Loucy (cell line): ENCODE measurements around the gene NOL7.

Experiments used
- H2AFZ ChIP-seq: fragments of 200-600 bp; sonication (generic); 2 replicates; pipeline ENCODE4 v1.6.0; 2016; ENCODE audit warnings: antibody characterized with exemption, mild to moderate bottlenecking, low read length, moderate library complexity
- H3F3A ChIP-seq: fragments of 200-600 bp; 2 replicates; pipeline ENCODE4 v1.6.0; 2016; ENCODE audit warnings: antibody characterized with exemption, low read depth, mild to moderate bottlenecking
- H3K27me3 ChIP-seq: fragments of 200-600 bp; sonication (generic); 2 replicates; pipeline ENCODE4 v1.6.1; 2014; ENCODE audit warnings: low read length, mild to moderate bottlenecking; ENCODE audit not compliant: insufficient read depth, poor library complexity, severe bottlenecking
- H3K36me3 ChIP-seq: fragments of 200-600 bp; sonication (generic); 2 replicates; pipeline ENCODE4 v1.6.1; 2016; ENCODE audit warnings: low read length; ENCODE audit not compliant: insufficient read depth
- H3K4me1 ChIP-seq: fragments of 200-600 bp; sonication (generic); 2 replicates; pipeline ENCODE4 v1.5.1; 2014; ENCODE audit warnings: low read length, mild to moderate bottlenecking; ENCODE audit not compliant: insufficient read depth, poor library complexity, severe bottlenecking
- H3K4me2 ChIP-seq: fragments of 200-600 bp; sonication (generic); 2 replicates; pipeline ENCODE4 v1.6.0; 2014; ENCODE audit warnings: antibody characterized with exemption, low read length, low read depth, mild to moderate bottlenecking; ENCODE audit not compliant: poor library complexity, severe bottlenecking
- H3K4me3 ChIP-seq: fragments of 200-600 bp; sonication (generic); 2 replicates; pipeline ENCODE4 v1.5.1; 2014; ENCODE audit warnings: low read length, mild to moderate bottlenecking, mixed read lengths; ENCODE audit not compliant: poor library complexity, severe bottlenecking
- H3K79me2 ChIP-seq: fragments of 200-600 bp; sonication (generic); 2 replicates; pipeline ENCODE4 v1.6.1; 2014; ENCODE audit warnings: low read length; ENCODE audit not compliant: insufficient read depth
- H3K9ac ChIP-seq: fragments of 200-600 bp; sonication (generic); 2 replicates; pipeline ENCODE4 v1.6.0; 2014; ENCODE audit warnings: mild to moderate bottlenecking, low read depth, low read length, moderate library complexity; ENCODE audit not compliant: poor library complexity, severe bottlenecking
- H3K9me2 ChIP-seq: fragments of 200-600 bp; sonication (generic); replicated peaks from 2 replicates; pipeline ENCODE4 v1.6.1; 2016; ENCODE audit warnings: low read depth, low read length, mixed read lengths
- H3K9me3 ChIP-seq: fragments of 200-600 bp; sonication (generic); 2 replicates; pipeline ENCODE4 v1.6.1; 2014; ENCODE audit warnings: mild to moderate bottlenecking, antibody characterized with exemption, low read length, low read depth; ENCODE audit not compliant: insufficient read depth
- H4K20me1 ChIP-seq: fragments of 200-600 bp; sonication (generic); 2 replicates; pipeline ENCODE4 v1.6.0; 2014; ENCODE audit warnings: antibody characterized with exemption, low read length, mild to moderate bottlenecking; ENCODE audit not compliant: insufficient read depth, poor library complexity, severe bottlenecking
- EZH2phosphoT487 ChIP-seq: fragments of 200-600 bp; IDR thresholded peaks from 2 replicates; pipeline ENCODE4 v1.6.1; 2018; ENCODE audit warnings: antibody characterized with exemption, mild to moderate bottlenecking, moderate library complexity, borderline replicate concordance
- TF ChIP-seq, protein P1 (sequence below): fragments of 200-600 bp; sonication (generic); conservative IDR thresholded peaks from 2 replicates; pipeline ENCODE4 v1.5.1; 2014; ENCODE audit warnings: mild to moderate bottlenecking, antibody characterized with exemption, low read length

Gene NOL7

DNA sequence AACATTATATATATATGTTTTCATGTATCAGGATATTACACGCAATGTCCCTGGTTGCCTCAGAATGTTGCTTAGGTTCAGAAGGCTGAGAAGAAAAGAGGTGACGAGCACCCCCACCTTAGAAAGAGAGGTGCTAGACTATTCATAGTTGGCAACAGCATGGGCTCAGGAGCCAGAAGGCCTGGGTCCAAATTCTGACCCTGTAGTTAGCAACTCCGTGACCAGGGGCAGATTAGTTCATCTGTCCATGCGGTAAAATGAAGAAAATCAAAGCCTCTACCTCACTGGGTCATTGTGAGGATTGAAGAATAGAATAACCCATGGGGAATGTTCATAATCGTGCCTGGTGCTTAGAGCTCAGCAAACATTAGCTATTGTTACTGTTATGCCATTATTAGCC, 46.2 kb upstream of the NOL7 start:
- H3F3A ChIP-seq = no peaks in the 10 kb centered on the region
- TF ChIP-seq, protein P1, sequence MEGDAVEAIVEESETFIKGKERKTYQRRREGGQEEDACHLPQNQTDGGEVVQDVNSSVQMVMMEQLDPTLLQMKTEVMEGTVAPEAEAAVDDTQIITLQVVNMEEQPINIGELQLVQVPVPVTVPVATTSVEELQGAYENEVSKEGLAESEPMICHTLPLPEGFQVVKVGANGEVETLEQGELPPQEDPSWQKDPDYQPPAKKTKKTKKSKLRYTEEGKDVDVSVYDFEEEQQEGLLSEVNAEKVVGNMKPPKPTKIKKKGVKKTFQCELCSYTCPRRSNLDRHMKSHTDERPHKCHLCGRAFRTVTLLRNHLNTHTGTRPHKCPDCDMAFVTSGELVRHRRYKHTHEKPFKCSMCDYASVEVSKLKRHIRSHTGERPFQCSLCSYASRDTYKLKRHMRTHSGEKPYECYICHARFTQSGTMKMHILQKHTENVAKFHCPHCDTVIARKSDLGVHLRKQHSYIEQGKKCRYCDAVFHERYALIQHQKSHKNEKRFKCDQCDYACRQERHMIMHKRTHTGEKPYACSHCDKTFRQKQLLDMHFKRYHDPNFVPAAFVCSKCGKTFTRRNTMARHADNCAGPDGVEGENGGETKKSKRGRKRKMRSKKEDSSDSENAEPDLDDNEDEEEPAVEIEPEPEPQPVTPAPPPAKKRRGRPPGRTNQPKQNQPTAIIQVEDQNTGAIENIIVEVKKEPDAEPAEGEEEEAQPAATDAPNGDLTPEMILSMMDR = no peak
- no peak for TF ChIP-seq EZH2phosphoT487
- H3K4me1 ChIP-seq = peaks cover 7% of the 10 kb centered on the region
- H3K4me2 ChIP-seq = no peak overlapping the region
- H3K9me2 ChIP-seq = no peaks in the 10 kb centered on the region
- no peaks in the 10 kb centered on the region for H4K20me1 ChIP-seq
- H3K9me3 ChIP-seq = no peaks in the 10 kb centered on the region
- H2AFZ ChIP-seq = no peak overlapping the region
- no peaks in the 10 kb centered on the region for H3K36me3 ChIP-seq
- H3K4me3 ChIP-seq = no peak overlapping the region
- H3K9ac ChIP-seq = no peak overlapping the region
- peaks cover 4% of the 10 kb centered on the region; the same call in 1 of the 2 replicates for H3K79me2 ChIP-seq
- no peaks in the 10 kb centered on the region for H3K27me3 ChIP-seq

DNA sequence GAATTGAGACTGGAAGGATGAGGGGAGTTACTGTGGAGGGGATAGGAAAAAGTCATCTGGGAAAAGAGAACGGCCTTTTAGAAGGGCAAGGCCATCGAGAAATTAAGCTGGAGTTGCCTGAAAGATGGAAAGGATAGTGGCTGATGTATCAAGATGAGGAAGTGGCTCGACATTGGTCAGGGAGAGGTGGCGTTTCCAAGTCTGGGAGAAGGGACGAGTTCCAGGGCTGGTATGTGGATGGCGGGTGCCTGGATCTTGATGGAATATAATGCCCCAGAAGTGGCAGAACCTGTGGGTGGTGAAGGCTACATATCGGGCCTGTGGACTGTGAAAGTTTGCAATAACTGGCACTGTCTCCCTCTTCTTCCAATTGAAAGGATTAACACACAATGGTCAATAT, 42.9 kb upstream of the NOL7 start:
- no peaks in the 10 kb centered on the region for H3K27me3 ChIP-seq
- H3K4me2 ChIP-seq = no peak overlapping the region
- no peaks in the 10 kb centered on the region for H3K36me3 ChIP-seq
- no peaks in the 10 kb centered on the region for H3K9me2 ChIP-seq
- no peak overlapping the region for H3K4me3 ChIP-seq
- peaks cover 15% of the 10 kb centered on the region for H3K4me1 ChIP-seq
- H4K20me1 ChIP-seq = no peaks in the 10 kb centered on the region
- H3F3A ChIP-seq = no peaks in the 10 kb centered on the region
- peaks cover 17% of the 10 kb centered on the region for H3K79me2 ChIP-seq
- no peak for TF ChIP-seq EZH2phosphoT487
- TF ChIP-seq, protein P1 = no peak
- no peak overlapping the region for H2AFZ ChIP-seq
- no peaks in the 10 kb centered on the region for H3K9me3 ChIP-seq
- no peak overlapping the region for H3K9ac ChIP-seq

DNA sequence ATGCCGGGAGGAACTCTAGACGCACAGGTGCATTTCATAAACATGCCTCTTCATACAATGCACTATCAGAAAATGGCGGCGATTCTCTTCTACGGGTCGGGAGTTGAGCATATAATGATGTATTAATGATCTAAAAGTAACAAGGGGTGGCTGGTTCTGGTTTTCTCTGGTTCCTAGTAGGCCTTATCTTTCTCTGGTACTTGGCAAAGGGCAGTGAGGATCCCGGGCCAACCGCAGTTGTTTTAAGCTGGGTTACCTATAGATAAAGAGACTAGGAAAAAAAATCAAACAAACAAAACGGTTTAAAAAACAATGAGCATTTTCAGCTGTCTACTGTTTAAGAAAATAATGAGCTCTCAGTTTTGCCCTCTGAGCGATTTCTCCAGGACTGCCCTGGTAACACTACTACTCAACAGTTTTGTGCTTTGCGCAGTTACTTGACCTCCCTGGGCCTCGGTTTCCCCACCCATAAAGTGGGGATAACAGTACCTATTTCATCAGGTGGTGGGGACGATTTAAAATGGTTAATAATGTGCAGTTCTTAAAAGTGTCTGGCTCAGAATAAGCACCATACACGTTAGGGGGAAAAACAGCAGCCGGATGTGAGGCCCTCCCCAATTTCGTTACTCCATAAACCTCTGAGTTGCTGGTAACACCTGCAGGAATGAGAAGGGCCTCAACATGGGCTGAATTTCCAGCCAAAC, 42.0 kb upstream of the NOL7 start:
- H3K4me3 ChIP-seq = peak overlapping the region; percentile 78
- no peaks in the 10 kb centered on the region for H3F3A ChIP-seq
- no peak overlapping the region; the same call in 1 of the 2 replicates for H2AFZ ChIP-seq
- peaks cover 15% of the 10 kb centered on the region for H3K4me1 ChIP-seq
- H3K79me2 ChIP-seq = peaks cover 17% of the 10 kb centered on the region
- no peaks in the 10 kb centered on the region for H4K20me1 ChIP-seq
- H3K9me2 ChIP-seq = no peaks in the 10 kb centered on the region
- H3K4me2 ChIP-seq = peak overlapping the region; percentile 99
- H3K9ac ChIP-seq = peak overlapping the region; percentile 89
- no peaks in the 10 kb centered on the region for H3K27me3 ChIP-seq
- H3K36me3 ChIP-seq = no peaks in the 10 kb centered on the region
- TF ChIP-seq, protein P1 = no peak
- no peak for TF ChIP-seq EZH2phosphoT487
- H3K9me3 ChIP-seq = no peaks in the 10 kb centered on the region
